ENCODE data around the gene SHMT2.

SHMT2 gene

GRCh38 chr12:57199191-57199590 lies 30.3 kb upstream of the SHMT2 start:
- DNase-seq, result no peak

DNA sequence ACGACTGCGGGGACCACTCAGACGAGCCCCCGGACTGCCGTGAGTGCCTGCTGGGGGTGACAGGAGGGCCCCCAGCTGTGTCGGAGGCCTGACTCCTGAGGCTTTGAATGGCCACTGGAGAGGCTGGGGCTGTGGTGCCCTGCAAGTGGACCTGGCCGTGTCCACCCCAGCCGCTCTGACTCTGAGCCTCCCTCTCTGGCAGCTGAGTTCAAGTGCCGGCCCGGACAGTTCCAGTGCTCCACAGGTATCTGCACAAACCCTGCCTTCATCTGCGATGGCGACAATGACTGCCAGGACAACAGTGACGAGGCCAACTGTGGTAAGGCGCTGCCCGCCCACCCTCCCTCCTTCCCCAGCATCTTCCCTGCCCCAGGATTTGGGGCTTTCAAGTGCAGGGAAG lies 29.0 kb upstream of the SHMT2 start:
- no peak for DNase-seq

DNA sequence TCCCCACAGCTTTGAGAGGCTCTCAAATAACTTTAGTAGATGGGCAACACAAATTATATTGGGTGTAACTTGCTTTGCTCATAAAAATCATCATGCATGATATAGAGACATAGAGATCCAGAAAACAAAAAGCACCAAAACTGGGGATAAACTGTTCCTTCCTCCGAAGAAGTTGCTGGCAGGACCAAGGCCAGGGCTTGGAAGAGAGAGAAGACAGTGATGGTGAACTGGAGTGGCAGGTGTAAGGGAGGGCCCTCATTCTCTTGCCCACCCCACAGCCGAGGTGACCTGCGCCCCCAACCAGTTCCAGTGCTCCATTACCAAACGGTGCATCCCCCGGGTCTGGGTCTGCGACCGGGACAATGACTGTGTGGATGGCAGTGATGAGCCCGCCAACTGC lies 28.3 kb upstream of the SHMT2 start:
- DNase-seq, result no peak

- DNase-seq, result no peak
These were observed 27.9 kb upstream of the SHMT2 start for GRCh38 chr12:57201631-57202030.

DNA sequence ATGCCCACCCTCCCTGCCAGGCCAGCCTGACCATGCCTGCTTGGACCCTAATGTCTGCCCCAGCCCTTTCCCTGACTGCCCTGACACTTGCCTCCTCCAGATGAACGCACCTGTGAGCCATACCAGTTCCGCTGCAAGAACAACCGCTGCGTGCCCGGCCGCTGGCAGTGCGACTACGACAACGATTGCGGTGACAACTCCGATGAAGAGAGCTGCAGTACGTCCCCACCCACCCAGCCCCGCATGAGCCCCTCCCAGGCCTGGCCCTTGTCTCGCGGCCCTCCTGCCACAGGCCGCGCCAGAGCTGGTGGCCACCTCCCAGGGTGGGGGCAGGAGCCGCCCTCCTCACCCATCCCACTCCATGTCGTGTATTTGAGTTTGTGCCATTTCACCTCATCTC lies 27.2 kb upstream of the SHMT2 start:
- DNase-seq, result no peak

GRCh38 chr12:57203201-57203600 lies 26.3 kb upstream of the SHMT2 start:
- no peak for DNase-seq

DNA sequence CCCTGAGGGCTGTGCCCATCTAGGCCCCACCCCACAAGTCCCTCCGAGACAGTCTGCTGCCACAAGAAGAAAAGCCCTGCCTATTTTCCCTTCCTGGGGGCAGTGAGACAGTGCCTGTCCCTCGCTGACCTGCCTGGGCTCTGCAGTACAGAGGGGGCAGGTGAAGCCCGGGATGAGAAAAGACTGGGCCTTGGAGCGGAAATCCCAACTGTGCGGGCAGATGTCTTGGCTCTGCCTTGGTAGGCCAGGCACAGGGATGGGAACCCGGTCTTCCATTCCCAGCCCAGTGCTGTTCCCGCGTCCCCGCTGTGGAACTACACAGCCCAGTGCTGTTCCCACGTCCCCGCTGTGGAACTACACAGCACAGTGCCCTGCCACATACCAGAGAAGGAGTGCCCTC lies 25.7 kb upstream of the SHMT2 start:
- no peak for DNase-seq

DNA sequence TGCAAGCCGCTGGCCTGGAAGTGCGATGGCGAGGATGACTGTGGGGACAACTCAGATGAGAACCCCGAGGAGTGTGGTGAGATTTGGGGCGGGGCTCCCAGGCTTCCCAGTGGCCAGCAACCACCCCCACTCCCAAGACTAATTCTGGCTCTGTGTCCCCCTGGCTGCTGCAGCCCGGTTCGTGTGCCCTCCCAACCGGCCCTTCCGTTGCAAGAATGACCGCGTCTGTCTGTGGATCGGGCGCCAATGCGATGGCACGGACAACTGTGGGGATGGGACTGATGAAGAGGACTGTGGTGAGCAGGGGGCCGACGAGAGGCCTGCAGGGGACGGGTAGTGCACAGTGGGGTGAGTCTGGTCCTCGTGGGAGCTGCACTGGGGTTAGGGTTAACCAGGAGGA lies 25.1 kb upstream of the SHMT2 start:
- no peak for DNase-seq

DNA sequence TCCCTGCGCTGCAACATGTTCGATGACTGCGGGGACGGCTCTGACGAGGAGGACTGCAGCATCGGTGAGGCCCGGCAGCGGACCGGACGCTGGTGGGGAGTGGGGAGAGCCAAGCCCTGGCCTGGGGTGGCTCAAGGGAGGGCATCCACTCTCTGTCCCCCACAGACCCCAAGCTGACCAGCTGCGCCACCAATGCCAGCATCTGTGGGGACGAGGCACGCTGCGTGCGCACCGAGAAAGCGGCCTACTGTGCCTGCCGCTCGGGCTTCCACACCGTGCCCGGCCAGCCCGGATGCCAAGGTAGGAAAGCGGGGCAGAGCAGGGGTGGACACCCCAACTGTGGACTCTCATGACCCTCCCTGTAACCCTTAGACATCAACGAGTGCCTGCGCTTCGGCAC lies 24.3 kb upstream of the SHMT2 start:
- no peak for DNase-seq

GRCh38 chr12:57205931-57206330 lies 23.6 kb upstream of the SHMT2 start:
- DNase-seq, result no peak

- no peak for DNase-seq
These were observed 21.5 kb upstream of the SHMT2 start for GRCh38 chr12:57207731-57208630.

- DNase-seq, result no peak
These were observed 20.8 kb upstream of the SHMT2 start for GRCh38 chr12:57208631-57209282.

DNA sequence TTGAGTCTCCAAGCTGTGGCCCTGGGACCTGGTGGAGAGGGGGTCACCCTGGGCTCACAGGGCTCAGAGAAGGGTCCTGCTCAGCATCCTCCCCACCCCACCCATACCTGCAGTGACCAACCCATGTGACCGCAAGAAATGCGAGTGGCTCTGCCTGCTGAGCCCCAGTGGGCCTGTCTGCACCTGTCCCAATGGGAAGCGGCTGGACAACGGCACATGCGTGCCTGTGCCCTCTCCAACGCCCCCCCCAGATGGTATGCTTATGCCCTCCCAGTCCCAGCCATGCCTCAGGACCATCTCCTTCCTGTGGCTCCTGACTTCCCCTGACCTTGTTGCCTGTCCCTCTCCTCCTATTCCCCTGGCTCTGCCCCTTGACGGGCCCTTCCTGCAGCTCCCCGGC lies 19.6 kb upstream of the SHMT2 start:
- no peak for DNase-seq

- no peak for DNase-seq
These were observed 19.1 kb upstream of the SHMT2 start for GRCh38 chr12:57210461-57210860.

GRCh38 chr12:57210926-57211692 lies 18.4 kb upstream of the SHMT2 start:
- no peak for DNase-seq

GRCh38 chr12:57211791-57212700 lies 17.5 kb upstream of the SHMT2 start:
- no peak for DNase-seq

- DNase-seq, result no peak
These were observed 16.8 kb upstream of the SHMT2 start for GRCh38 chr12:57212701-57213057.

GRCh38 chr12:57213058-57213715 lies 16.3 kb upstream of the SHMT2 start:
- peak; percentile 87 for DNase-seq

DNA sequence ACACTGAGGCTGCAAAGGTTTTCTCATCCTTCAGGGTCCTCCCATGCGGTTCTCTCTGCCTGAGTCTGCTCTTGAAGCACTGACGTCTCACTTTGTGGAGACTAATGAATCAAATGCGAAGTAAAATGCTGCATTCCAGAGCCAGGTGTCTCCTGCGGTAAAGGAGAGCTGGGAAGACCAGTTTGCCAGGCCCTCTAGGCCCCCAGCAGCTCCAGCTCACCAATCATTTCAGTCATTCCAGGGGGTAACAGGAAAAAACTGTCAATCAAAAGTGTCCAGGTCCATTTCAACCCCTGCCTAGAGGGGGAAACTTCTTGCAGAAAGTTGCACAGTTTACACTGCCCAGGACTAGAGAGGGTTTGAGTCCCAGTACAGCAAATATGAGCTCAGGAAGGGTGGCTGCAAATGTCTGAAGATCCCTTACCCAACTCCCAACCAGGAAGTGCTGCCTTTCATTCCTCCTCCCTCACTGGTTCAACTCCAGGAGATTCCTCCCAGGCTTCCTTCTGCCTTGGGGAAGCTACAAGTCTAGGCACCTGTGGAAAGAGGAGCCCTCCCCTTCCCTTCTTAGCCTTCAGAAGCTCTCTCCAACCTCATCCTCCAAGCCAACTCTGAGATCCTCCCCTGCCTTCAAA lies 15.6 kb upstream of the SHMT2 start:
- no peak for DNase-seq

DNA sequence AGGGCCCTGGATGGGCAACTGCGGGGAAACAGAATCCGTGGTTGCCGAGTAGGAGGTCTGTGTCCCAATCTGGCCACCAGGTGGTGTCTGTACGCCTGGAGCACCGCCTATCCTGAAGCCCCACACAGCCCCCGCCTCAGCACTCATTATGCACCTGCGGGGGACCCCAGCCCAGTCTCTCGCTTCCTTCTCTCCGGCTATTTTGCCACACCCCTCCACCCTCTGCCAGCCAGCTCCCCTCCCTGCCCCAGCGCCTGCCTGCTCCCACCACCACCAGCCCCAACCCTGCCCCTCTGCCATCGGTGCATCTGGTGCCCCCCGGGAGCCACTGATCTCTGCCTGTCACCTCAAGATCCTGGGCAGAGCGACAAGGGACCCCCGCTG lies 15.1 kb upstream of the SHMT2 start:
- peak; percentile 81 for DNase-seq

DNA sequence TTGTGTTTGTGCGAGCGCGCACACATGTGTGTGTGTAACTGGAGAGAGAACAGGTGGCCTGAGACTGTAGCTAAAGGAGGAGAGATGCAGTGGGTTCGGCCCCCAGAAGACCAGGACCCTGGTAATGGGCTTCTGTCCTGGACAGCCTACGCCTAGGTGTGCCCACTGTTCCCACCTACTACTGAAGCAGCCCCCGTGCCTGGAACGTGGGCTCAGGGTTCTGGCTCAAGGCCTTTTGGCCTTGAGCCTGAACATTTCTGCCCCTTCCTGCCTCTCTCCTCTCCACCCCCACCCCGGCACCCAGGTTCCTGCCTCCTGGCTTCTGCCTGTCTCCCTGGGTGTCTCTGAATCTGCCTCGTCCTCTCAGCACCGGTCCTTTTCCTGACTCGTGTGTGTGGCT lies 14.4 kb upstream of the SHMT2 start:
- no peak for DNase-seq

DNA sequence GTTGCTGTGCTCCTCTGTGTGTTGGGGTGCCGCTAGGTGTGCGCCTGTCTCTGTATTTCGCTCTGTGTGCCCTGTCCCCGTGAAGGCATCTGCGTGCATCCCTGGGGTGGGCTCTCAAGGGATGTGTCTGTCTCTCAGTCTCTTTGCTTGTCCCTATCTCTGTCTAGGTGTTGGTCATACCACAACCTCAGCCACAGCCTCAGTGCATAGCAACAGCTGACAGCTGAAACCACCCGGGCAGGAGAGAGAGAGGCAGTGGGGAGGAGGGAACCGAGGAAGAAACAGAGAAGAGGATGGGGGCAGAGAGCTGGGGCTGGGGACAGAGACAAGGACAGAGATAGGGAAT lies 13.9 kb upstream of the SHMT2 start:
- DNase-seq, result no peak
